Right renal pelvis (tissue), 4 donors: ENCODE data around the gene OR2J3. TPM values are rescaled to one million over a fixed set of nuclear protein-coding genes. Genes with fewer than 3 reads are reported as not detected.
"Not testable (repeated sequence)": the region's sequence is repeated elsewhere in the genome, so short reads cannot be mapped to it uniquely, and the experiment has no call there.

Experiments used
- DNase-seq, 4 donors: peaks; one replicate each; pipeline ENCODE4 v3.0.0-alpha.2; 2013; ENCODE audit warnings: low read depth in 4 of 4, low spot score in 3 of 4, missing footprints in 1 of 4
- polyA plus RNA-seq, 4 donors: library from polyadenylated mRNA; unstranded; fragments of 120-200 nt; gene quantifications; one replicate each; pipeline ENCODE4 v1.2.1, GENCODE V29; 2013; ENCODE audit not compliant: insufficient read length in 4 of 4

Gene OR2J3
- polyA plus RNA-seq, 4 donors = not detected

GRCh38 chr6:29159922-29160321 lies 52.1 kb downstream of the OR2J3 start:
- DNase-seq = not testable (repeated sequence)

Other genes starting within 250 kb of the OR2J3 start
- 10 to 100 TPM; 68.8 to 78.8 (median 72.1) TPM for gene TRIM27, start 184.1 kb upstream of the OR2J3 start, polyA plus RNA-seq
- 1 to 10 TPM; 5.7 to 6.8 (median 6.4) TPM for gene ZNF311, start 102.7 kb upstream of the OR2J3 start, polyA plus RNA-seq
- gene OR2W1, start 62.9 kb upstream of the OR2J3 start, polyA plus RNA-seq = not detected
- gene OR2B3, start 20.7 kb upstream of the OR2J3 start, polyA plus RNA-seq = not detected
- gene OR2J1, start 8.6 kb upstream of the OR2J3 start, polyA plus RNA-seq = not detected
- not detected for gene OR2J2, start 62.8 kb downstream of the OR2J3 start, polyA plus RNA-seq
- gene OR14J1, start 193.6 kb downstream of the OR2J3 start, polyA plus RNA-seq = under 1 TPM in 3 of 4 donors, not detected in 1; 0.05 to 0.13 (median 0.07) TPM